22Rv1 (cell line): ENCODE results near the gene CASKIN2.

Experiments
- CTCF ChIP-seq: fragments of 450-650 bp; IDR thresholded peaks from 2 replicates; pipeline ENCODE4 v1.5.1; 2017; ENCODE audit warnings: mild to moderate bottlenecking
- ZFX ChIP-seq: fragments of 450-650 bp; IDR thresholded peaks from 2 replicates; pipeline ENCODE4 v1.6.1; 2017; ENCODE audit warnings: antibody characterized with exemption, borderline replicate concordance

- no peak for TF ChIP-seq CTCF
- no peak for TF ChIP-seq ZFX
Measured at GRCh38 chr17:75465039-75465438, 50.3 kb downstream of the CASKIN2 start.
